HepG2 (cell line): ENCODE measurements around the gene GNG3. TPM values are rescaled to one million over a fixed set of nuclear protein-coding genes. Genes with fewer than 3 reads are reported as not detected.

ENCODE experiments used
- AKAP8 ChIP-seq: sonication (generic); formaldehyde crosslinking; IDR thresholded peaks from 2 replicates; pipeline ENCODE4 v1.5.1; 2020; ENCODE audit warnings: mild to moderate bottlenecking, missing genetic modification reagents
- ARID2 ChIP-seq: sonication (generic); formaldehyde crosslinking; IDR thresholded peaks from 2 replicates; pipeline ENCODE4 v1.8.1; 2022; ENCODE audit warnings: mild to moderate bottlenecking, missing genetic modification reagents, borderline replicate concordance
- ATF6 ChIP-seq: sonication (generic); formaldehyde crosslinking; conservative IDR thresholded peaks from 2 replicates; pipeline ENCODE4 v1.4.0; 2020; ENCODE audit warnings: missing genetic modification reagents
- CBFB ChIP-seq: sonication (generic); formaldehyde crosslinking; IDR thresholded peaks from 2 replicates; pipeline ENCODE4 v1.4.0; 2020; ENCODE audit warnings: missing genetic modification reagents
- CBX5 ChIP-seq: sonication (generic); formaldehyde crosslinking; IDR thresholded peaks from 2 replicates; pipeline ENCODE4 v1.4.0; 2020; ENCODE audit warnings: missing genetic modification reagents, borderline replicate concordance
- GABPB1 ChIP-seq: IDR thresholded peaks from 2 replicates; pipeline ENCODE4 v1.6.1; 2016; ENCODE audit warnings: mild to moderate bottlenecking, missing genetic modification reagents, moderate library complexity, missing compliant biosample characterization
- HDAC2 ChIP-seq: sonication (generic); formaldehyde crosslinking; IDR thresholded peaks from 2 replicates; pipeline ENCODE4 v1.4.0; 2020; ENCODE audit warnings: missing genetic modification reagents
- HOXA9 ChIP-seq: sonication (generic); formaldehyde crosslinking; IDR thresholded peaks from 2 replicates; pipeline ENCODE4 v1.8.1; 2022; ENCODE audit warnings: missing genetic modification reagents, mild to moderate bottlenecking, moderate library complexity, borderline replicate concordance
- JDP2 ChIP-seq: sonication (generic); formaldehyde crosslinking; IDR thresholded peaks from 2 replicates; pipeline ENCODE4 v1.8.1; 2022; ENCODE audit warnings: missing genetic modification reagents, borderline replicate concordance
- NCOA1 ChIP-seq: sonication (generic); formaldehyde crosslinking; IDR thresholded peaks from 2 replicates; pipeline ENCODE4 v1.9.0; 2021; ENCODE audit warnings: missing genetic modification reagents
- NFATC3 ChIP-seq: sonication (generic); formaldehyde crosslinking; IDR thresholded peaks from 2 replicates; pipeline ENCODE4 v1.5.1; 2020; ENCODE audit warnings: mild to moderate bottlenecking, missing genetic modification reagents
- RBFOX2 ChIP-seq: fragments of 200-400 bp; formaldehyde crosslinking; IDR thresholded peaks from 2 replicates; pipeline ENCODE4 v1.6.1; 2017; ENCODE audit warnings: low read depth, mild to moderate bottlenecking, low read length
- RFX3 ChIP-seq: IDR thresholded peaks from 2 replicates; pipeline ENCODE4 v1.6.1; 2016; ENCODE audit warnings: missing biosample characterization, missing genetic modification reagents
- RXRA ChIP-seq: sonication (generic); formaldehyde crosslinking; IDR thresholded peaks from 2 replicates; pipeline ENCODE4 v1.5.1; 2020; ENCODE audit warnings: missing genetic modification reagents
- SATB2 ChIP-seq: sonication (generic); formaldehyde crosslinking; IDR thresholded peaks from 2 replicates; pipeline ENCODE4 v1.5.0; 2020; ENCODE audit warnings: missing genetic modification reagents
- SP1 ChIP-seq, 2 experiments: fragments of 450-650 bp in 1 of 2; sonication (generic) in 1 of 2; formaldehyde crosslinking in 1 of 2; IDR thresholded peaks; 2 replicates each; pipeline versions ENCODE4 v1.4.0 to v1.6.1; 2016 to 2020; ENCODE audit warnings: missing genetic modification reagents in 1 of 2
- SRY ChIP-seq: sonication (generic); formaldehyde crosslinking; IDR thresholded peaks from 2 replicates; pipeline ENCODE4 v1.8.0; 2022; ENCODE audit warnings: mild to moderate bottlenecking, missing genetic modification reagents
- YY1 ChIP-seq: IDR thresholded peaks from 2 replicates; pipeline ENCODE4 v1.6.1; 2011; ENCODE audit warnings: low read length, low read depth, moderate library complexity, mild to moderate bottlenecking; ENCODE audit not compliant: insufficient read depth, insufficient replicate concordance
- ZBTB21 ChIP-seq: sonication (generic); formaldehyde crosslinking; IDR thresholded peaks from 2 replicates; pipeline ENCODE4 v1.4.0; 2020; ENCODE audit warnings: missing genetic modification reagents
- ZC3H13 ChIP-seq: sonication (generic); formaldehyde crosslinking; IDR thresholded peaks from 2 replicates; pipeline ENCODE4 v1.8.1; 2023; ENCODE audit warnings: mild to moderate bottlenecking, missing genetic modification reagents, moderate library complexity
- ZNF3 ChIP-seq: IDR thresholded peaks from 2 replicates; pipeline ENCODE4 v1.7.0; 2017; ENCODE audit warnings: inconsistent platforms
- ZNF317 ChIP-seq: sonication (generic); formaldehyde crosslinking; IDR thresholded peaks from 2 replicates; pipeline ENCODE4 v1.5.0; 2020; ENCODE audit warnings: mild to moderate bottlenecking, missing genetic modification reagents
- ZNF550 ChIP-seq: sonication (generic); formaldehyde crosslinking; IDR thresholded peaks from 2 replicates; pipeline ENCODE4 v1.4.0; 2020; ENCODE audit warnings: mild to moderate bottlenecking, missing genetic modification reagents, borderline replicate concordance
- ZNF563 ChIP-seq: sonication (generic); formaldehyde crosslinking; IDR thresholded peaks from 2 replicates; pipeline ENCODE4 v1.8.0; 2022; ENCODE audit warnings: mild to moderate bottlenecking, moderate library complexity, missing genetic modification reagents
- ZNF615 ChIP-seq: sonication (generic); formaldehyde crosslinking; IDR thresholded peaks from 2 replicates; pipeline ENCODE4 v1.5.0; 2020; ENCODE audit warnings: mild to moderate bottlenecking, missing genetic modification reagents, borderline replicate concordance
- ZNF652 ChIP-seq: IDR thresholded peaks from 2 replicates; pipeline ENCODE4 v1.6.1; 2016; ENCODE audit warnings: low read depth, borderline replicate concordance
- ZNF790 ChIP-seq: sonication (generic); formaldehyde crosslinking; IDR thresholded peaks from 2 replicates; pipeline ENCODE4 v1.8.0; 2022; ENCODE audit warnings: missing genetic modification reagents, mild to moderate bottlenecking, borderline replicate concordance
- polyA plus RNA-seq, 8 experiments: library from polyadenylated mRNA; depleted of rRNA in 3 of 8; stranded (reverse) in 7 of 8; unstranded in 1 of 8; fragments of >200 nt; fragmentation: Illumina TruSeq in 4 of 8; extraction: Trizol in 4 of 8; gene quantifications; 2 replicates each; pipeline versions ENCODE4 v1.2.1 to v1.2.3, GENCODE V29; 2011 to 2016; ENCODE audit warnings: low read depth in 4 of 8, missing spikeins in 1 of 8, mixed read lengths in 1 of 8; ENCODE audit not compliant: insufficient read depth in 1 of 8
- total RNA-seq, 5 experiments: library from RNA; depleted of rRNA; stranded (reverse); fragments of >200 nt; fragmentation: Illumina TruSeq; extraction: Trizol; gene quantifications; 2 replicates each; pipeline ENCODE4 v1.2.3, GENCODE V29; 2016; ENCODE audit warnings: low read depth in 1 of 5
- TF ChIP-seq, protein P1 (sequence below): sonication (generic); formaldehyde crosslinking; IDR thresholded peaks from 2 replicates; pipeline ENCODE4 v1.4.0; 2020; ENCODE audit warnings: missing genetic modification reagents
- TF ChIP-seq, protein P2 (sequence below): sonication (generic); formaldehyde crosslinking; IDR thresholded peaks from 2 replicates; pipeline ENCODE4 v1.4.0; 2020; ENCODE audit warnings: mild to moderate bottlenecking, missing genetic modification reagents

GNG3 gene
- total and polyA plus RNA-seq, 2 of the 13 experiments (the other 11 are each of a cell fraction or from before 2014, with no cell fraction given): not detected

GRCh38 chr11:62705880-62706849 is 1.3 kb upstream of the GNG3 start (continued):
- no peak for TF ChIP-seq SATB2 (CRISPR knock-in tag)
- 0 out of 2 replicates have a peak, but pooled peaks have one; percentile 39 for TF ChIP-seq ZNF317 (CRISPR knock-in tag)
- TF ChIP-seq RFX3 (CRISPR knock-in tag): peak; percentile 87
- 0 out of 2 replicates have a peak, but pooled peaks have one; percentile 12 for TF ChIP-seq HDAC2
- TF ChIP-seq YY1: peak; percentile 32
- TF ChIP-seq ZNF615 (CRISPR knock-in tag): no peak
- TF ChIP-seq ARID2 (CRISPR knock-in tag): 0 out of 2 replicates have a peak, but pooled peaks have one; percentile 68
- peak; percentile 26; the same call in 1 of the 2 replicates for TF ChIP-seq CBX5 (CRISPR knock-in tag)
- TF ChIP-seq ZNF652 (CRISPR knock-in tag): no peak
- no peak for TF ChIP-seq CBFB (CRISPR knock-in tag)
- TF ChIP-seq GABPB1: peak; percentile 93
- peak; percentile 14; the same call in 1 of the 2 replicates for TF ChIP-seq RXRA (CRISPR knock-in tag)
- no peak for TF ChIP-seq ZNF790
- no peak for TF ChIP-seq ZNF550 (CRISPR knock-in tag)
- 0 out of 2 replicates have a peak, but pooled peaks have one; percentile 43 for TF ChIP-seq NFATC3 (CRISPR knock-in tag)
- peak; percentile 50; the same call in 1 of the 2 replicates for TF ChIP-seq ZNF563 (CRISPR knock-in tag)
- TF ChIP-seq JDP2 (CRISPR knock-in tag): no peak
- no peak for TF ChIP-seq SP1 (IDR thresholded peaks at IDR 0.05)
- TF ChIP-seq SP1 (CRISPR knock-in tag; IDR thresholded peaks at IDR 0.05): no peak
- TF ChIP-seq ZC3H13: peak; percentile 97
- TF ChIP-seq AKAP8 (CRISPR knock-in tag): peak; percentile 72; the same call in 1 of the 2 replicates
- TF ChIP-seq SRY (CRISPR knock-in tag): peak; percentile 47; the same call in 1 of the 2 replicates
- TF ChIP-seq RBFOX2: peak; percentile 78
- TF ChIP-seq HOXA9 (CRISPR knock-in tag): no peak
- TF ChIP-seq, protein P1, sequence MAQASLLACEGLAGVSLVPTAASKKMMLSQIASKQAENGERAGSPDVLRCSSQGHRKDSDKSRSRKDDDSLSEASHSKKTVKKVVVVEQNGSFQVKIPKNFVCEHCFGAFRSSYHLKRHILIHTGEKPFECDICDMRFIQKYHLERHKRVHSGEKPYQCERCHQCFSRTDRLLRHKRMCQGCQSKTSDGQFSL (CRISPR knock-in tag): no peak
- TF ChIP-seq ZBTB21 (CRISPR knock-in tag): no peak
- no peak for TF ChIP-seq ATF6 (CRISPR knock-in tag)
- TF ChIP-seq, protein P2, sequence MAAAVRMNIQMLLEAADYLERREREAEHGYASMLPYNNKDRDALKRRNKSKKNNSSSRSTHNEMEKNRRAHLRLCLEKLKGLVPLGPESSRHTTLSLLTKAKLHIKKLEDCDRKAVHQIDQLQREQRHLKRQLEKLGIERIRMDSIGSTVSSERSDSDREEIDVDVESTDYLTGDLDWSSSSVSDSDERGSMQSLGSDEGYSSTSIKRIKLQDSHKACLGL: peak; percentile 56; the same call in 1 of the 2 replicates
- no peak for TF ChIP-seq ZNF3
- no peak for TF ChIP-seq NCOA1 (CRISPR knock-in tag)
